CD8-positive, alpha-beta memory T cell (primary cell): Measurements from ENCODE around the gene SERHL2. TPM values are rescaled to one million over a fixed set of nuclear protein-coding genes. Genes with fewer than 3 reads are reported as not detected.
"Not testable (repeated sequence)": the region's sequence is repeated elsewhere in the genome, so short reads cannot be mapped to it uniquely, and the experiment has no call there.

ENCODE experiments used
- CTCF ChIA-PET: fragments of 350-600 bp; sonication (Branson Sonifier 250); formaldehyde crosslinking; loops from one replicate; lab custom pipeline; 2021; ENCODE audit warnings: antibody characterized with exemption; lab: Charles Lee
- POLR2A ChIA-PET: fragments of 350-600 bp; sonication (Branson Sonifier 250); formaldehyde crosslinking; loops from one replicate; lab custom pipeline; 2021; ENCODE audit warnings: antibody characterized with exemption; lab: Charles Lee
- DNase-seq, 5 donors: peaks; one replicate each; pipeline versions ENCODE4 v3.0.0 to v3.0.0-alpha.2; 2020 to 2022; ENCODE audit warnings: mixed read lengths in 1 of 5
- H3K27ac ChIP-seq: one replicate; pipeline ENCODE4 v1.7.0; 2013; ENCODE audit warnings: low read depth, mild to moderate bottlenecking, low read length, moderate library complexity
- H3K27me3 ChIP-seq: 2 replicates; pipeline ENCODE4 v1.7.0; 2013; ENCODE audit warnings: low read length, mild to moderate bottlenecking; ENCODE audit not compliant: insufficient read depth, poor library complexity, severe bottlenecking
- H3K36me3 ChIP-seq: 2 replicates; pipeline ENCODE4 v1.7.0; 2013; ENCODE audit warnings: mild to moderate bottlenecking, low read length, moderate library complexity; ENCODE audit not compliant: insufficient read depth
- H3K4me1 ChIP-seq: 2 replicates; pipeline ENCODE4 v1.7.0; 2013; ENCODE audit warnings: mild to moderate bottlenecking, low read length, moderate library complexity; ENCODE audit not compliant: insufficient read depth
- H3K4me3 ChIP-seq: 2 replicates; pipeline ENCODE4 v1.7.0; 2013; ENCODE audit warnings: mild to moderate bottlenecking, low read length
- H3K9me3 ChIP-seq: 2 replicates; pipeline ENCODE4 v1.7.0; 2013; ENCODE audit warnings: mild to moderate bottlenecking, low read length
- H3K27ac Mint-ChIP-seq, 8 donors: one replicate each; pipeline ENCODE4 v1.8.0; 2020 to 2021; ENCODE audit warnings: mixed read lengths in 8 of 8, mild to moderate bottlenecking in 6 of 8, inconsistent platforms in 3 of 8, moderate library complexity in 3 of 8
- H3K27me3 Mint-ChIP-seq, 2 donors: one replicate each; pipeline ENCODE4 v1.8.0; 2020 to 2021; ENCODE audit warnings: mixed read lengths in 2 of 2, mild to moderate bottlenecking in 1 of 2, moderate library complexity in 1 of 2
- H3K36me3 Mint-ChIP-seq, 3 donors: one replicate each; pipeline ENCODE4 v1.8.0; 2020 to 2021; ENCODE audit warnings: mixed read lengths in 3 of 3, inconsistent platforms in 1 of 3, mild to moderate bottlenecking in 1 of 3
- H3K4me1 Mint-ChIP-seq, 3 donors: one replicate each; pipeline ENCODE4 v1.8.0; 2020 to 2021; ENCODE audit warnings: mixed read lengths in 3 of 3, inconsistent platforms in 1 of 3, mild to moderate bottlenecking in 1 of 3
- H3K4me3 Mint-ChIP-seq, 7 donors: one replicate each; pipeline ENCODE4 v1.8.0; 2020 to 2021; ENCODE audit warnings: mixed read lengths in 7 of 7, mild to moderate bottlenecking in 6 of 7, moderate library complexity in 4 of 7, inconsistent platforms in 2 of 7
- H3K9me3 Mint-ChIP-seq, 5 donors: one replicate each; pipeline ENCODE4 v1.8.0; 2020 to 2022; ENCODE audit warnings: mixed read lengths in 5 of 5, mild to moderate bottlenecking in 3 of 5, moderate library complexity in 2 of 5, inconsistent platforms in 1 of 5
- polyA plus RNA-seq: library from polyadenylated mRNA; unstranded; fragments of 300-500 nt; fragmentation: Illumina TruSeq; gene quantifications from one replicate; pipeline ENCODE4 v1.2.3, GENCODE V29; 2021
- total RNA-seq, 2 experiments: library from RNA; stranded (reverse); gene quantifications; one replicate each; pipeline ENCODE4 v1.2.3, GENCODE V29; 2021

SERHL2 gene
- total and polyA plus RNA-seq, 3 experiments from 2014 or later = 0.60 to 1.4 (median 1.3) TPM

DNA sequence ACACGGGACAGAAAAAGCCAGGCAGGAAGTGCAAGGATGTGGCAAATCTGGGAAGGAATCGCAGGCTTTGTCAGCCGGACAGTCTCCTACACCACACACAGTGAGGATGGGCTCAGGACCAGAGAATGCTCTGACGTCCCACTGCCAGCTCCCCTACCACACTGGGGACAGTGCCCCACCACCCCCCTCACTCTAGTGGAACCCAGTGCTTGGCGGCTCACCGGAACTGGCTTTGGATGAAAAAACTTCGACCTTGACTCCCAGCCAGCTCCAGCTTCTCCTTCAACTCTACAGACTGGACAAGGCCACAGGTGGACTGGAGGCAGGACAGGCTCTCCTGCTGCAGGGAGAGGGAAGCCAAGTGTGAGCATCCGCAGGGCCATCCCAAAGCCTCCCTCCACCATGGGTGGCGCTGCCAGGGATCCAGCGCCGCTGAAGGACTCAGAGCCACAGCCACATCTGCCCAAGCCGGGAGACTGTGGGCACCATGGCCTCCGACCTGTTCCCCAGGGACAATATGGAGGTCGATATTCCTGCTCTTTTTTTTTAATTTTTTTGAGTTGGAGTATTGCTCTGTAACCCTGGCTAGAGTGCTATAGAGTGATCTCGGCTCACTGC lies 24.0 kb downstream of the SERHL2 start:
- peaks cover 17% of the 10 kb centered on the region for H3K36me3 ChIP-seq
- CTCF ChIA-PET = no interaction called here

DNA sequence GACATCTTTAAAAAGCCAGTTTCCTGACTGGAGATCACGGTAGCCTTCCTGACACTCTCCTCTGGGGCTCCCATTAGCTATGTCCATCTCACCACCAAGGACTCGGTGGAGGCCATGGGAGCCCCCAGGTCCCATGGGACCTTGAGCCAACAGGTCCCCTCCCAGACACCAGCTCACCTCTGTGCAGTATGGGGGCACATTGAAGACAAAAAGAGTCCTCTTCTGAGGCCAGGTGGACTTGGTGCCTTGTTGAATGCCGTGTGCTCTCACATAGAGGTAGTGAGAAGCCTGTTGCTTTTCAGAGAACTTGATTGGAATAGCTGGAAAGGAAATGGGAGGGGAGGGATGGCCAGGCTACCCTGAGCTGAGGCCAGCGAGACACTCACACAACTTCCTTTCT lies 26.3 kb downstream of the SERHL2 start:
- Mint-ChIP-seq H3K27ac (peak overlapping the region in 1 of 8 donors; percentile 32), H3K4me3 (peak overlapping the region in 2 of 7 donors; percentile 60 to 76), H3K4me1 (peaks cover 13 to 16% (median 15%) of the 10 kb centered on the region in 3 donors), H3K36me3 (peaks cover 0 to 49% (median 0%) of the 10 kb centered on the region in 3 donors)
- H3K27me3 Mint-ChIP-seq, CTCF ChIA-PET, H3K27ac ChIP-seq, DNase-seq, H3K4me1 ChIP-seq, H3K9me3 Mint-ChIP-seq, H3K4me3 ChIP-seq, H3K9me3 ChIP-seq, POLR2A ChIA-PET, H3K27me3 ChIP-seq: not testable (repeated sequence)
- H3K36me3 ChIP-seq = peaks cover 18% of the 10 kb centered on the region

More for the DNA sequence above, 24.0 kb downstream of the SERHL2 start:
- Histone ChIP-seq H3K9me3 (no peaks in the 10 kb centered on the region), H3K27ac (no peak overlapping the region), H3K4me1 (peaks cover 8% of the 10 kb centered on the region), H3K4me3 (no peak overlapping the region), H3K27me3 (no peaks in the 10 kb centered on the region)
- Mint-ChIP-seq H3K27ac (no peak overlapping the region), H3K4me1 (peaks cover 13 to 16% (median 15%) of the 10 kb centered on the region in 3 donors), H3K4me3 (no peak overlapping the region), H3K36me3 (peaks cover 0 to 46% (median 0%) of the 10 kb centered on the region in 3 donors), H3K27me3 (no peaks in the 10 kb centered on the region), H3K9me3 (no peaks in the 10 kb centered on the region)
- DNase-seq = no peak
- POLR2A ChIA-PET = no interaction called here

DNA sequence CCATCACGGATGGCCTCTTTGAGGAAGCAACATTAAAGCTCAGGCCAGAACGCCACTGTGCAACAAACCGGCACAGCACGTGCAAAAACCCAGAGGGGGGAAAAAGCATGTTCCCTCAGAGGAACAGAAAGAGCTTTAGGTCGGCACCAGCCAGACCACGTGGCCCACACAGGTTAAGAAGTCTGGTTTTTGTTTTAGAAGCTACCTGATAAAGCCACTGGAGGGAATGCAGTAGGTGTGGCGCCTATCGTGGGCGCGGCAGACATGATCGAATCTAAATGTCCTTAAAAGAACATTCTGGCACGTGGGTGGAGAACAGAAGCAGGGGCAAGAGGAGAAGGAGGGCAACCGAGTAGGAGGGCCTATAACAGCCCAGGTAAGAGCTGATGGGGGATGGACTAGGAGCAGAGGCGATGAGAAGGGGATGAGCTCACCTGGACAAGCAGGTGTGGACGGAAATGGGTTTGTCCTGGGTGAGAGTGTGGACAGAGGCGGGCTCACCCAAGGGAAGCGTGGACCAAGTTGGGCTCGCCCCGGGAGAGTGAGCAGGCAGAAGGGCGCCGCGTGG lies 27.5 kb downstream of the SERHL2 start:
- H3K27me3 Mint-ChIP-seq, H3K4me1 ChIP-seq, H3K9me3 Mint-ChIP-seq, H3K9me3 ChIP-seq, H3K27me3 ChIP-seq, CTCF ChIA-PET, DNase-seq: not testable (repeated sequence)
- peak overlapping the region; percentile 82 to 96 (median 91) for H3K27ac Mint-ChIP-seq
- peaks cover 0 to 58% (median 0%) of the 10 kb centered on the region in 3 donors for H3K36me3 Mint-ChIP-seq
- H3K4me3 Mint-ChIP-seq = peak overlapping the region; percentile 93 to 99 (median 96)
- Histone ChIP-seq H3K36me3 (peaks cover 28% of the 10 kb centered on the region), H3K4me3 (peak overlapping the region; percentile 25), H3K27ac (peak overlapping the region; percentile 64)
- POLR2A ChIA-PET = interaction anchor here (2.2 kb wide), 1 partner anchor 33 kb away, joined by 14 read pairs; the partner anchor contains the start of gene POLDIP3
- H3K4me1 Mint-ChIP-seq = peaks cover 13 to 16% (median 15%) of the 10 kb centered on the region in 3 donors

DNA sequence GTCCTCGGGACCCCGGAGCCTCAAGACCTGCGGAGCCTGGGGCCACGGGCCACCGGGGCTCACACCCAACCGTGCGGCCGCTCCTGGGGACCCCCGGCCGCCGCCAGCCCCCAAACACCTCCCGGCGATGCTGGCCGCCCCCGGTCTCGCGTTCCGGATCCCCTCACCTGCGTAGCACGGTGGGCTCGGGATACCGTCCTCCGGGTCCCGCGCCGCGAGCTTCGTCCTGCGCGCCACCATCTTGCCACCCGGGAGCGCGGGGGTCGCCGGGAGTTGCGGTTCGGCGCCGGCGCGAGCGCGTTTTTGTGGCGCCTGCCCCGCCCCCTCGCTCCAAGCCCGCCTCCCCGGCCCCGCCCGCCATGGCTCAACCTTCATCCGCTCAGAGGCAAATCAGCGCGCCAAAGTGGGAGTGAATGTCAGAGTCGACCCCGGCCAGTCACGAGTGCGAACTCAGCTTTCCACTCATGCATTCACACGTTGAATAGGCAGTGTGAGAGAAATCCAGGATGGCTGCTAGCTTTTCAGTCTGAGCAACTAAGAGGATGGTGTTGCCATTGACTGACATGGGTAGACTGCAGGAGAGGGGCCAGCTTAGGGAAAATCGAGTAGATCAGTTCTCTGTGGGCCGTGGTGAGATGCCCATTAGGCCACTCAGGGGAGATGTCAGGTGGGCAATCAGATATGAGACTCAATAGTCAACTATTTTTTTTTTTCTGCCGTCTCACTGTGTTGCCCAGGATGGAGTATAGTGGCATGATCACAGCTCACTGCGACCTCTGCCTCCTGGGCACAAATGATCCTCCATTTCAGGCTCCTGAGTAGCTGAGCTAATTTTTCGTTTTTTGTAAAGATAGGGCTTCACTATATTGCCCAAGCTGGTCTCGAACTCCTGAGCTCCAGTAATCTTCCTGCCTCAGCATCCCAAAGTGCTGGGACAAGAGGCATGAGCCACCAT lies 28.3 kb downstream of the SERHL2 start:
- H3K4me3 Mint-ChIP-seq = peak overlapping the region; percentile 93 to 99 (median 96)
- POLR2A ChIA-PET = interaction anchor here (0.6 to 2.2 kb wide), 2 partner anchors 32 to 1725 kb away, joined by 4 to 14 read pairs; partner anchors contain the start of genes POLDIP3 and XPNPEP3
- no peaks in the 10 kb centered on the region for H3K9me3 Mint-ChIP-seq
- H3K27ac Mint-ChIP-seq = peak overlapping the region; percentile 76 to 97 (median 91)
- peak overlapping the region; percentile 25 for H3K4me3 ChIP-seq
- H3K4me1 ChIP-seq = peaks cover 9% of the 10 kb centered on the region
- DNase-seq = peak; percentile 73 to 84 (median 79)
- peaks cover 0 to 65% (median 0%) of the 10 kb centered on the region in 3 donors for H3K36me3 Mint-ChIP-seq
- no peaks in the 10 kb centered on the region for H3K9me3 ChIP-seq
- H3K27me3 Mint-ChIP-seq = no peaks in the 10 kb centered on the region
- peaks cover 13 to 16% (median 15%) of the 10 kb centered on the region in 3 donors for H3K4me1 Mint-ChIP-seq
- CTCF ChIA-PET = interaction anchor here (1.3 kb wide), 1 partner anchor 22 kb away, joined by 3 read pairs; no protein-coding TSS in a partner anchor
- peaks cover 36% of the 10 kb centered on the region for H3K36me3 ChIP-seq
- no peaks in the 10 kb centered on the region for H3K27me3 ChIP-seq
- H3K27ac ChIP-seq = peak overlapping the region; percentile 64

DNA sequence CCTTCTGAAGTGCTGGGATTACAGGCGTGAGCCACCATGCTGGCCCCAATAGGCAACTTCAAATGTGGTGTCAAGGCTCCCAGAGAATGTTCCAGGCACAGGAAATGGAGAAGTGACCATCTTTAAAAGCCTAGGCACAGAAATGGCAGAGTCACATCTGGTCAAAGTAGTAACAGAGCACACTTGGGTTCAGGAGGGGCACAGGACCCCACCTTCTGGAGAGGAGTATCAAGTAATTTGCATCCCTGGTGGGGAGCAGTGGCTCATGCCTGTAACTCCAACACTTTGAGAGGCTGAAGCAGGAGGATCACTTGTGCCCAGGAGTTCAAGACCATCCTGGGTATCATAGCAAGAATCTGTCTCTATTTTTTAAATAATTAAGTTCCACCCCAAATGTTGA lies 29.2 kb downstream of the SERHL2 start:
- peak overlapping the region in 5 of 7 donors; percentile 66 to 97 (median 90) for H3K4me3 Mint-ChIP-seq
- POLR2A ChIA-PET = interaction anchor here (2.2 kb wide), 1 partner anchor 31 kb away, joined by 14 read pairs; the partner anchor contains the start of gene POLDIP3

DNA sequence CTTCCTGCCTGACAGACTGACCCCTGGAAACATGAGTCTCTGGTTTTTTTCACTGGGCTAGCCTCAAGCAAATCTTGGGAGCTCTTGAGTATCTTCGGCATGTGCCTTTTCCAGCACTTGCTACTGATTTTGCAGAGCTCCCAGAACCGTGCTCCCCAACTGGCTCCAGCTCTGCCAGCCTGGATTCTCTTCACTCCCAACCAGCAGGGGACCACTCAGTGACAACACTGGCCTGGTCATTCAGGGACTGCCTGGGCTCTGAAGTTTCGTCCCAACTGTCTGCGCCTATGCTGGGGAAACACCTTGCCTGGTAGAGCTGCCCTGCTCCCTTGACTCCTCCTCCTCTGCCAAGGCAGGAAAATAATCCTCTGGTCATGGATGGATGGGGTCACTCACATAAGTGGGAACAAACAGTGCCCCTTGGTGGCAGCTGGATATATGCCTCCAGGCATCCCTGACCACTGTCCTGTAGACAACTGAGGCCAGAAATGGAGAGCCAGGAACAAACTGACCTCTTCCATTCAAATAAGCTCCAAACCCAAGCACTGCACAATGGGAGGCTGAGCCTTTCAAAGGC lies 30.7 kb downstream of the SERHL2 start:
- Histone ChIP-seq H3K27me3 (no peaks in the 10 kb centered on the region), H3K36me3 (peaks cover 38% of the 10 kb centered on the region), H3K4me3 (no peak overlapping the region), H3K4me1 (peaks cover 9% of the 10 kb centered on the region), H3K27ac (no peak overlapping the region), H3K9me3 (no peaks in the 10 kb centered on the region)
- CTCF ChIA-PET = interaction anchor here (0.9 kb wide), 1 partner anchor 37 kb away, joined by 4 read pairs; no protein-coding TSS in a partner anchor
- Mint-ChIP-seq H3K4me3 (peak overlapping the region in 2 of 7 donors; percentile 43 to 68), H3K9me3 (no peaks in the 10 kb centered on the region), H3K27ac (peak overlapping the region in 1 of 8 donors; percentile 12), H3K27me3 (no peaks in the 10 kb centered on the region), H3K4me1 (peaks cover 13 to 16% (median 15%) of the 10 kb centered on the region in 3 donors), H3K36me3 (peaks cover 0 to 67% (median 6%) of the 10 kb centered on the region in 3 donors)
- DNase-seq = no peak
- POLR2A ChIA-PET = no interaction called here

More for the DNA sequence above, 29.2 kb downstream of the SERHL2 start:
- H3K9me3 ChIP-seq = no peaks in the 10 kb centered on the region
- H3K4me1 ChIP-seq = peaks cover 9% of the 10 kb centered on the region
- H3K36me3 Mint-ChIP-seq = peaks cover 0 to 66% (median 6%) of the 10 kb centered on the region in 3 donors
- H3K36me3 ChIP-seq = peaks cover 38% of the 10 kb centered on the region
- H3K27me3 ChIP-seq = no peaks in the 10 kb centered on the region
- H3K4me1 Mint-ChIP-seq = peaks cover 13 to 16% (median 15%) of the 10 kb centered on the region in 3 donors
- H3K27ac ChIP-seq = no peak overlapping the region
- H3K9me3 Mint-ChIP-seq = no peaks in the 10 kb centered on the region
- CTCF ChIA-PET = interaction anchor here (1.3 kb wide), 1 partner anchor 23 kb away, joined by 3 read pairs; no protein-coding TSS in a partner anchor
- no peak for DNase-seq
- H3K27me3 Mint-ChIP-seq = no peaks in the 10 kb centered on the region
- H3K4me3 ChIP-seq = no peak overlapping the region
- peak overlapping the region in 1 of 8 donors; percentile 63 for H3K27ac Mint-ChIP-seq

DNA sequence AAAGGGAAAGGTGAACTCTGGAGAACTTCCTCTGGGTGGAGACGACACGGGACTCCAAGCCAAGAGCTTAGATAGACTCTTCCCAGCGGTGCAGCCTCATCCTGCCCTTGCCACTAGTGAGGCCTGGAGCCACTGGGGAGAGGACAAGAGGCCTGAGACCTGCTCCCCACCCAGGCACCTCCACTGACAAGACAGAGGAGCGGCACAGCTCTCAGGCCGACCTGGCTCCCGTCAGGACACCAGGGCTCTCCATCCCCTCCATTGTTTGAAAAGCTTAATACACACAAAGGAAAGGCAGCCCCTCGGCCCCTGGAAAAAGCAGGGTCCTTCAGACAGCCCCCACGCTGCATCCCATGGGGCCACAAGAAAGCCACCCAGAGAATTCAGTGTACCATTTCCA lies 31.3 kb downstream of the SERHL2 start:
- Histone ChIP-seq H3K27me3 (no peaks in the 10 kb centered on the region), H3K9me3 (no peaks in the 10 kb centered on the region), H3K36me3 (peaks cover 38% of the 10 kb centered on the region), H3K4me1 (peaks cover 9% of the 10 kb centered on the region), H3K27ac (no peak overlapping the region), H3K4me3 (no peak overlapping the region)
- POLR2A ChIA-PET = no interaction called here
- CTCF ChIA-PET = interaction anchor here (0.9 kb wide), 1 partner anchor 36 kb away, joined by 4 read pairs; no protein-coding TSS in a partner anchor
- peak overlapping the region in 1 of 7 donors; percentile 68 for H3K4me3 Mint-ChIP-seq
- H3K36me3 Mint-ChIP-seq = peaks cover 0 to 72% (median 8%) of the 10 kb centered on the region in 3 donors
- no peak overlapping the region for H3K27ac Mint-ChIP-seq
- DNase-seq = no peak
- H3K4me1 Mint-ChIP-seq = peaks cover 12 to 16% (median 15%) of the 10 kb centered on the region in 3 donors
- H3K27me3 Mint-ChIP-seq = no peaks in the 10 kb centered on the region
- no peaks in the 10 kb centered on the region for H3K9me3 Mint-ChIP-seq
